Dermis blood vessel endothelial cell (primary cell): Measurements from ENCODE around the gene ESAM. TPM values are rescaled to one million over a fixed set of nuclear protein-coding genes. Genes with fewer than 3 reads are reported as not detected.
A peak's percentile ranks its signal among the peaks of the same experiment; 100 is the strongest.

Experiments used
- DNase-seq: peaks from one replicate; pipeline ENCODE4 v3.0.0; 2010
- total RNA-seq: library from RNA; depleted of rRNA; stranded (reverse); fragments of >200 nt; gene quantifications from 2 replicates; pipeline ENCODE4 v1.2.3, GENCODE V29; 2014

Gene ESAM
- total RNA-seq, 1 donor from 2014 or later, result 84.4 TPM

- DNase-seq, result no peak
Measured at GRCh38 chr11:124751741-124752470, 10.2 kb downstream of the ESAM start, which contains the start of gene VSIG2. Gene VSIG2, minus strand, starts transcription at chr11:124752255. Its CDS starts 118 bp downstream, at chr11:124752137.

GRCh38 chr11:124751391-124751740 is 10.7 kb downstream of the ESAM start:
- no peak for DNase-seq

GRCh38 chr11:124749912-124750311 is 12.2 kb downstream of the ESAM start:
- DNase-seq, result no peak

- peak; percentile 91 for DNase-seq
Measured at GRCh38 chr11:124748481-124749343, 13.4 kb downstream of the ESAM start.

- no peak for DNase-seq
Measured at GRCh38 chr11:124748100-124748418, 14.0 kb downstream of the ESAM start.

GRCh38 chr11:124747406-124748099 is 14.5 kb downstream of the ESAM start:
- DNase-seq, result peak; percentile 77

GRCh38 chr11:124746621-124747243 is 15.4 kb downstream of the ESAM start:
- peak; percentile 93 for DNase-seq

- DNase-seq, result no peak
Measured at GRCh38 chr11:124745835-124746620, 16.1 kb downstream of the ESAM start.

- DNase-seq, result no peak
Measured at GRCh38 chr11:124745270-124745834, 16.7 kb downstream of the ESAM start.

GRCh38 chr11:124743050-124743449 is 19.0 kb downstream of the ESAM start:
- no peak for DNase-seq

- DNase-seq, result no peak
Measured at GRCh38 chr11:124742555-124742954, 19.5 kb downstream of the ESAM start.

GRCh38 chr11:124740277-124740882 is 21.7 kb downstream of the ESAM start:
- peak; percentile 75 for DNase-seq

GRCh38 chr11:124739479-124740276 is 22.4 kb downstream of the ESAM start, which contains the start of gene NRGN:
Gene NRGN, plus strand, starts transcription at chr11:124739942. Its CDS starts 143 bp downstream, at chr11:124740085.
- DNase-seq, result peak; percentile 93

- DNase-seq, result no peak
Measured at GRCh38 chr11:124738713-124739478, 23.2 kb downstream of the ESAM start.

GRCh38 chr11:124737638-124738305 is 24.3 kb downstream of the ESAM start:
- DNase-seq, result no peak

GRCh38 chr11:124736736-124737135 is 25.4 kb downstream of the ESAM start:
- no peak for DNase-seq

GRCh38 chr11:124732230-124732629 is 29.9 kb downstream of the ESAM start:
- no peak for DNase-seq

GRCh38 chr11:124729571-124729970 is 32.5 kb downstream of the ESAM start:
- DNase-seq, result no peak

GRCh38 chr11:124728134-124728533 is 34.0 kb downstream of the ESAM start:
- DNase-seq, result no peak
